Common myeloid progenitor, CD34-positive (primary cell): ENCODE measurements around the gene ARHGAP29.
"Not testable (repeated sequence)": the region's sequence is repeated elsewhere in the genome, so short reads cannot be mapped to it uniquely, and the experiment has no call there.

Source experiments
- CTCF ChIA-PET: fragments of 350-600 bp; sonication (Branson Sonifier 250); formaldehyde crosslinking; loops from one replicate; lab custom pipeline; 2021; ENCODE audit warnings: antibody characterized with exemption; lab: Charles Lee
- POLR2A ChIA-PET: fragments of 350-600 bp; sonication (Branson Sonifier 250); formaldehyde crosslinking; loops from one replicate; lab custom pipeline; 2021; ENCODE audit warnings: antibody characterized with exemption; lab: Charles Lee
- DNase-seq, 3 donors: peaks; one replicate each; pipeline versions ENCODE4 v3.0.0 to v3.0.0-alpha.2; 2013
- H3K27ac ChIP-seq, 2 experiments: 1 replicate in 1 of 2; 2 replicates in 1 of 2; pipeline ENCODE4 v1.7.0; 2013; ENCODE audit warnings: inconsistent platforms in 2 of 2, low read length in 2 of 2, mild to moderate bottlenecking in 2 of 2, low read depth in 1 of 2, moderate library complexity in 1 of 2; ENCODE audit not compliant: severe bottlenecking in 2 of 2, insufficient read depth in 1 of 2, poor library complexity in 1 of 2
- H3K27me3 ChIP-seq, 5 experiments: replicated peaks in 2 of 5; 1 replicate in 3 of 5; 2 replicates in 2 of 5; pipeline versions ENCODE4 v1.6.1 to v1.7.0; 2013; ENCODE audit warnings: low read length in 4 of 5, mild to moderate bottlenecking in 2 of 5, moderate library complexity in 2 of 5, inconsistent platforms in 1 of 5; ENCODE audit not compliant: insufficient read depth in 5 of 5, control insufficient read depth in 4 of 5
- H3K36me3 ChIP-seq, 4 experiments: 1 replicate in 2 of 4; 2 replicates in 2 of 4; pipeline versions ENCODE4 v1.6.1 to v1.7.0; 2013; ENCODE audit warnings: low read length in 3 of 4, control low read depth in 1 of 4, mild to moderate bottlenecking in 1 of 4; ENCODE audit not compliant: control insufficient read depth in 4 of 4, insufficient read depth in 4 of 4
- H3K4me1 ChIP-seq, 4 experiments: 1 replicate in 3 of 4; 2 replicates in 1 of 4; pipeline versions ENCODE4 v1.6.1 to v1.7.1; 2013; ENCODE audit warnings: low read length in 3 of 4, mild to moderate bottlenecking in 3 of 4, control low read depth in 1 of 4, inconsistent platforms in 1 of 4, moderate library complexity in 1 of 4; ENCODE audit not compliant: control insufficient read depth in 4 of 4, insufficient read depth in 4 of 4; ENCODE audit errors: control extremely low read depth in 1 of 4
- H3K4me3 ChIP-seq, 7 experiments: 1 replicate in 4 of 7; 2 replicates in 3 of 7; pipeline versions ENCODE4 v1.5.1 to v1.7.0; 2013; ENCODE audit warnings: mild to moderate bottlenecking in 7 of 7, low read length in 6 of 7, moderate library complexity in 6 of 7, inconsistent platforms in 2 of 7, low read depth in 2 of 7, control low read depth in 1 of 7; ENCODE audit not compliant: insufficient read depth in 4 of 7, control insufficient read depth in 1 of 7; ENCODE audit errors: extremely low read depth in 1 of 7
- H3K9me3 ChIP-seq, 5 experiments: 1 replicate in 4 of 5; 2 replicates in 1 of 5; pipeline versions ENCODE4 v1.6.1 to v1.7.1; 2013; ENCODE audit warnings: low read length in 4 of 5, mild to moderate bottlenecking in 2 of 5, inconsistent platforms in 1 of 5, low read depth in 1 of 5, moderate library complexity in 1 of 5; ENCODE audit not compliant: control insufficient read depth in 4 of 5, insufficient read depth in 2 of 5; ENCODE audit errors: control extremely low read depth in 1 of 5
- WGBS: methylation state at CpG from one replicate; pipeline ENCODE4 v1.1.5; 2013; ENCODE audit not compliant: insufficient coverage; 5-methylcytosine and 5-hydroxymethylcytosine counted together

ARHGAP29 gene

GRCh38 chr1:94164885-94165284 lies 72.5 kb downstream of the ARHGAP29 start:
- DNase-seq, H3K4me1 ChIP-seq, H3K36me3 ChIP-seq, H3K27me3 ChIP-seq, H3K4me3 ChIP-seq, H3K27ac ChIP-seq, CTCF ChIA-PET, POLR2A ChIA-PET: not testable (repeated sequence)
- H3K9me3 ChIP-seq = peaks cover 0 to 11% (median 0%) of the 10 kb centered on the region in 5 experiments
- WGBS = 100% methylated on average over 1 of the region's 2 CpGs

GRCh38 chr1:94164121-94164520 lies 73.3 kb downstream of the ARHGAP29 start:
- CTCF ChIA-PET, H3K27me3 ChIP-seq, DNase-seq, H3K36me3 ChIP-seq, POLR2A ChIA-PET, H3K4me3 ChIP-seq, H3K4me1 ChIP-seq, H3K27ac ChIP-seq: not testable (repeated sequence)
- 100% methylated on average over 1 of the region's 1 CpG for WGBS
- H3K9me3 ChIP-seq = peaks cover 0 to 11% (median 0%) of the 10 kb centered on the region in 5 experiments

- WGBS = 94% methylated on average over 5 of the region's 5 CpGs
- CTCF ChIA-PET = interaction anchor here (0.6 kb wide), 1 partner anchor 497 kb away, joined by 3 read pairs; no protein-coding TSS in a partner anchor
- H3K27me3 ChIP-seq, H3K4me1 ChIP-seq, DNase-seq, H3K27ac ChIP-seq, POLR2A ChIA-PET, H3K4me3 ChIP-seq, H3K36me3 ChIP-seq: not testable (repeated sequence)
- peaks cover 0 to 11% (median 0%) of the 10 kb centered on the region in 5 experiments for H3K9me3 ChIP-seq
These were observed 74.1 kb downstream of the ARHGAP29 start for GRCh38 chr1:94163249-94163648.

GRCh38 chr1:94160811-94161210 lies 76.6 kb downstream of the ARHGAP29 start:
- WGBS = 94% methylated on average over 4 of the region's 4 CpGs
- ChIA-PET CTCF (no interaction called here), POLR2A (no interaction called here)
- peaks cover 0 to 8% (median 0%) of the 10 kb centered on the region in 5 experiments for H3K9me3 ChIP-seq
- DNase-seq = no peak
- H3K4me3 ChIP-seq = no peak overlapping the region
- H3K27ac ChIP-seq = no peak overlapping the region
- H3K27me3 ChIP-seq = no peaks in the 10 kb centered on the region
- no peaks in the 10 kb centered on the region for H3K4me1 ChIP-seq
- H3K36me3 ChIP-seq = no peaks in the 10 kb centered on the region

- CTCF ChIA-PET = no interaction called here
- POLR2A ChIA-PET = no interaction called here
- Histone ChIP-seq H3K4me3 (no peak overlapping the region), H3K27me3 (no peaks in the 10 kb centered on the region), H3K27ac (no peak overlapping the region), H3K9me3 (peaks cover 0 to 4% (median 0%) of the 10 kb centered on the region in 5 experiments), H3K4me1 (no peaks in the 10 kb centered on the region), H3K36me3 (no peaks in the 10 kb centered on the region)
- WGBS = 100% methylated on average over 1 of the region's 1 CpG
- no peak for DNase-seq
These were observed 81.2 kb downstream of the ARHGAP29 start for GRCh38 chr1:94156096-94156625.

- CTCF ChIA-PET = no interaction called here
- no CpG with 5 or more reads among the region's 1 CpG for WGBS
- no peak for DNase-seq
These were observed 82.4 kb downstream of the ARHGAP29 start for GRCh38 chr1:94154989-94155388.

GRCh38 chr1:94153133-94153532 lies 84.3 kb downstream of the ARHGAP29 start:
- Histone ChIP-seq H3K9me3 (peaks cover 0 to 4% (median 0%) of the 10 kb centered on the region in 5 experiments), H3K4me3 (no peak overlapping the region), H3K36me3 (no peaks in the 10 kb centered on the region), H3K27me3 (no peaks in the 10 kb centered on the region), H3K27ac (no peak overlapping the region), H3K4me1 (no peaks in the 10 kb centered on the region)
- 88% methylated on average over 1 of the region's 1 CpG for WGBS
- ChIA-PET CTCF (no interaction called here), POLR2A (no interaction called here)
- DNase-seq = no peak

More at GRCh38 chr1:94154989-94155388, 82.4 kb downstream of the ARHGAP29 start:
- Histone ChIP-seq H3K27me3 (no peaks in the 10 kb centered on the region), H3K4me3 (no peak overlapping the region), H3K27ac (no peak overlapping the region), H3K36me3 (no peaks in the 10 kb centered on the region), H3K4me1 (no peaks in the 10 kb centered on the region), H3K9me3 (peaks cover 0 to 4% (median 0%) of the 10 kb centered on the region in 5 experiments)
- POLR2A ChIA-PET = no interaction called here
